NCI-H2107 treated with DMSO at 0.1 percent for 48 hours (cell line): Measurements from ENCODE around the gene PHLPP1.

Experiments used
- DNase-seq: peaks from one replicate; lab custom pipeline; 2025; ENCODE audit not compliant: unreplicated experiment; lab: John Stamatoyannopoulos, UW

PHLPP1 gene

DNA sequence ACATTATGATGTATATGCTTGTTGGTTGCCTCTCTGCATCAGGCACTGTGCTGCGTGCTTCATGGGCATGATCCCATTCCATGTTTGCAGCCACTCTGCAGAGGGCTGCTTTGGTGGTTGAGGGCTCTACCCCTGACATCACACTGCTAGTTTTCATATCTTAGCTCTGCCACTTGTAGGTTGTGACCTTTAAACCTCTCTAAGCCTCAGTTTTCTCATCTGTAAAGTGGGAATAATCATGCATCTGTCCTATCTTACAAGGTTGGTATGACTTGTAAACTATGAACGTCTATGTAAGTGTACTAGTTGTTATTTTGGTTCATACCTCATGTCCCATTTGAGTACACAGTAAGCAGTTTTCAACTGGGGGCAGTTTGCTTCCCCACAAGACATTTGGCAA, 260.4 kb downstream of the PHLPP1 start:
- DNase-seq = no peak

DNA sequence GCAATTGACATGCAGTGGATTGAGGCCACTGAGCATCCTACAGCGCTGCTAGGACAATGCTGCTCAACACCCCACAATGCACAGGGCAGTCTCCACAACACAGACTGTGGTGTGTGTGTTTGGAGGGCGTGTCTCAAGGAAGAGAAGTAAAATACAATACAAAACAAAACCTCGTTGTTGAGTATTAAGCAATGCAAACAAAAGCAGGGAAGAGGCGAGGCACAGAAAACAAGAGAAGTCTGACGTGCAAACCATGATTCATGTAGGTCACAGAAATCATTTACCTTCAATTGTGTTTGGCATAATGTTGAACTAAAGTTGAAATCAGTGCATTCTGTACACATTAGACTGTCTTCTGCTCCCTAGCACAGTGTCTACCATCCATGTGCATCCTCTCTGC, 260.9 kb downstream of the PHLPP1 start:
- DNase-seq = no peak

DNA sequence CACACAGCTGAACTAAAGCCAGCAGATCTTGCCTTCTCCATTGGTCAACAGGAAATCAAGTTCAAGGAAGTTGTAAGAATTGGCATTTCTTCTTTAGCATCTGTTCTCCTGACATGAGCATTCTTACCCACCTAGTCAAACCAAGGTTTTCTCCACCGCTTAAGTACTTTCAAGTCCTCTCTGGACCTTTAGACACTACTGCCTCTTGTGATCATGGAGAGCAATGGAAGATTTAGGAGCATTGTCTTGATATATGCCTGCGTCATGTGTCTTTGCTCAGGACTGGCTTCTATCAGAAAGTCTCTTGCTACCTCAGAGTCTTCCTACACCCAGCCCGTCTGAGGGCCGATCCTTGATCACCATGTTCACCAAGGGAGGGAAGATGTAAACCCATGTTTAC, 262.2 kb downstream of the PHLPP1 start:
- DNase-seq = no peak

DNA sequence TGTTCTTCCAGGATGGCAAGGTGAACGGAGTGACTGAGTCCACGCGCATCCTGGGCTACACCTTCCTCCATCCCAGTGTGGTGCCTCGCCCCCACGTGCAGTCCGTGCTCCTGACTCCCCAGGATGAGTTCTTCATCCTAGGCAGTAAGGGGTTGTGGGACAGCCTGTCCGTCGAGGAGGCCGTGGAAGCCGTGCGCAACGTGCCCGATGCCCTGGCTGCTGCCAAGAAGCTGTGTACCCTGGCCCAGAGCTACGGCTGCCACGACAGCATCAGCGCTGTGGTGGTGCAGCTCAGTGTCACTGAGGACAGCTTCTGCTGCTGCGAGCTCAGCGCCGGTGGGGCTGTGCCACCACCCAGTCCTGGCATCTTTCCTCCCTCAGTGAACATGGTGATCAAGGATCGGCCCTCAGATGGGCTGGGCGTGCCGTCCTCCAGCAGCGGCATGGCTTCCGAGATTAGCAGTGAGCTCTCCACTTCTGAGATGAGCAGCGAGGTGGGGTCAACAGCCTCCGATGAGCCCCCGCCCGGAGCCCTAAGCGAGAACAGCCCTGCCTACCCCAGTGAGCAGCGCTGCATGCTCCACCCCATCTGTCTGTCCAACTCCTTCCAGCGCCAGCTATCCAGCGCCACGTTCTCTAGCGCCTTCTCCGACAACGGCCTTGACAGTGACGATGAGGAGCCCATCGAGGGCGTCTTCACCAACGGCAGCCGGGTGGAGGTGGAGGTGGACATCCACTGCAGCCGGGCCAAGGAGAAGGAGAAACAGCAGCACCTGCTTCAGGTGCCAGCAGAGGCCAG, 263.1 kb downstream of the PHLPP1 start:
- no peak for DNase-seq

DNA sequence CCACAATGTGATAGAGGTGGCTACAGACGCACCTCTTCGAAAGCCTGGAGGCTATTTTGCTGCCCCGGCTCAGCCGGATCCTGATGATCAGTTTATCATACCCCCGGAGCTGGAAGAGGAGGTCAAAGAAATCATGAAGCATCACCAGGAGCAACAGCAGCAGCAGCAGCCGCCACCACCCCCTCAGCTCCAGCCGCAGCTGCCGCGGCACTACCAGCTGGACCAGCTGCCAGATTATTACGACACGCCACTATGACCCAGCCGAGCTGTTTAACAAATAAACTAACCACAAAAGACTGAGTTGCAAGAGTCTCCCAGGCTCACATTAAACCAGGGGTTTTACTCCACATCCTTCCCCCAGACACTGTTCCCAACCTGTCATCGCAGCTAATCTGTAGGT, 263.8 kb downstream of the PHLPP1 start:
- peak; percentile 96 for DNase-seq

DNA sequence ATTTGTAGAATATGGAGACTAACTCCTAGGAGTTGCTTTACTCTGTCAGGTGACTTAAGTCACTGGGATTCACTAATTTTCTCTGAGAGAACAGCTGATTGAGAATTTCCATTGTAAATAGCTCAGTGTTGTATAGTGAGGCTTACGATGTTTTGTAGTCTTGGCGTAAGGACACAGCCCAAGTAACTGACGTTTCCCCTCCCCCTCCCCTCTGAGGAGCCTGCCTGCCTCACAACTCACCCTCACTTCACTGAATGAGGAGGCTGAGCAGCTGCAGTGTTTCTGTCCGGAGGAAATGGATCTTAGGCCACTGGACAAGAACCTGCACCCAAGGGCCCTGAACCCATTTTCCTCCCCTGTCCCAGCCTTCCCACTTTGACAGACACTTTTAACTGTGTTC, 264.6 kb downstream of the PHLPP1 start:
- no peak for DNase-seq

DNA sequence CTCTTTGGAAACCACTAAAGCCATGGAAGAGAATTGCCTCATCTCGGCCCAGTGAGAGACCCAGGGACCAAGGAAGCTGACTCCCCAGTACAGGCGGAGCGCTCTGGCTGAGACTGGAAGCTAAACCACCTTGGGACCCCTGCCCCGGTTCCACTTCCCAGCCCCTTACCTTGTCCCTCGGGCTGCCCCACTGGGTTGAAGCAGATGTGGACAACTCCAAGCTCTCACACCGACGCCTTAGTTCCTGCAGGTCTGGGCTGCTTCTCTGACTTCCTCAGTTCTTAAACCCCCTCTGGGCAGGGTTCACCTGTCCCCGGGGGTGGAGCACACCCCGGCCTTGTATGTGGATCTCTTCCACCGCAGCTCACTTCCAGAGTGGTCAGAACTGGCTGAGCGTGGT, 266.2 kb downstream of the PHLPP1 start:
- no peak for DNase-seq

DNA sequence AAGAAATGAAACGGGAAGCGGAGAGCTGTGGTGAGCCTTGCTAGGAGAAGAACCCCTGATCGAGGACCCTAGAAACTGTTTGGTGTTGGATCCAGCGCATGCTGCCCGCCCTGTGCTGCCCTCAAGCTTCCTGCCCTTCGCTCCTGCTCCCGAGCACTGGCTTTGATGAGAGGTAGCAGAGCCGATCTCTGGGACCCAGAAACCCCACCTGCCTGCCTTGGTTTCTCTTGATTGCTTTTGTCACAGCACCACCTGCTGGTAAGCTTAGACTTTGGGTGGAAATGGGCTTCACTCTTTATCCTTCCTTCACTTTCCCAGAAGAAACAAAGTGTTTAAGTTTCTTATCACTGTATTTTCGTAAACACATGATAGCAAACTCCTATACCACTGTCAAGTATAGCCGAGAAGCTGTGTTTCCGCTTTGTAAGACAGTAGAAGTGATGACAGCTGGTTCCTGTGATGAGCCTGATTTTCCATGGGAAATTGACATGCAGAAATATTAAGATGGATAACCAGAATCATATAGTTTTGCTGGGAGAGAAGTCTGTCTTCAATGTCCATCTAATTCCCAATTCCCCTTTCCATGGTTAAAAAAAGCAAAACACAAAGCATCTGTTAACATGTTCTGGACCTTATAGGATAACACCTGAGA, 267.4 kb downstream of the PHLPP1 start:
- peak; percentile 39 for DNase-seq

DNA sequence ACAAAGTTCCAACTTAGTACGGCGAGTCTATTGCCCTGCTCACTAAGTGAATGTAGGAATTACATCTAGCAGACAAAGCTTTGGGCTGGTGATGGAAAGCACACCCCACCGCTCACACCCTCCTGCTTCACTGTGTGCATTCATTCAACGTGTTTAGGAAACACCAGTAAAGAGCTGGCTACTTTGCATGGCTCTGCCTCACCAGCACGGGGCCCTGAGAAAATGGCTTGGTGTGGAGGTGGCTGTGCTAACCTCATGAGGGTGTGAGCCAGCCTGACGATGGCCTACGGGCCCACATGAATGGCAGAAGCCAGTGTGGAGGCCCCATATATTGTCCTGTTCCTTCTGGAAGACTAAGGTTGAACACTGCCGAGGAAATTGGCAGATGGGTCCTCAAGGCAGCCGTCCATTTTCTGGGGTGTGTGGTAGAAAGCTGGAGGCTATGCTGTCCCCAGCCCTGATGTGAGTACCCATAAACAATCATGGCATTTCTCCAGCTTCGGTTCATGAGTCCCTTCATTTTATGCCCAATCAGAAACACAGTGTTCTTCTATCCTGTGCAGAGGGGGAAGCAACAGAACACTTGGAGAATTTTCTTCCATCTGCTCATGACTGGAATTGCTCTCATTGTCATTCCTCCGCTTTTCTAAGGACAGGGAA, 269.4 kb downstream of the PHLPP1 start:
- no peak for DNase-seq

DNA sequence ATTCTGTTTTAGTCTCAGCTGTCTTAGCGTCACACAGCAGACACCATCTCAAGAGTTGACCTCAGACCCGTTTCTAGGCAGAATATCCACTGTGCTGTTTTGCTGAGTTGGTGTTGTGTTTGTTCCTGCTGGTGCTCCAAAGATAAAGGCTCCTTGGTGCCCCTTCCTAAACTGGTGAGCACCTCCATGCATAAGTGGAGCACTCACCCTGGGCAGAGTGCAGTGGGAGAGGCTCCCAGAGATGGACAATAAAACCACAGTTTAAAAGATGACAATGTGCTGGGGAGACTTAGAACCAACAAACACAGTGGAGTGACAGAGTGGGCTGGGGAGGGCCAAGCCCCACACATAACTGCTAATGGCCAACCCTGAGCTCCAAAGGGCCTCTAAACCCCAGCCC, 271.1 kb downstream of the PHLPP1 start:
- DNase-seq = no peak

DNA sequence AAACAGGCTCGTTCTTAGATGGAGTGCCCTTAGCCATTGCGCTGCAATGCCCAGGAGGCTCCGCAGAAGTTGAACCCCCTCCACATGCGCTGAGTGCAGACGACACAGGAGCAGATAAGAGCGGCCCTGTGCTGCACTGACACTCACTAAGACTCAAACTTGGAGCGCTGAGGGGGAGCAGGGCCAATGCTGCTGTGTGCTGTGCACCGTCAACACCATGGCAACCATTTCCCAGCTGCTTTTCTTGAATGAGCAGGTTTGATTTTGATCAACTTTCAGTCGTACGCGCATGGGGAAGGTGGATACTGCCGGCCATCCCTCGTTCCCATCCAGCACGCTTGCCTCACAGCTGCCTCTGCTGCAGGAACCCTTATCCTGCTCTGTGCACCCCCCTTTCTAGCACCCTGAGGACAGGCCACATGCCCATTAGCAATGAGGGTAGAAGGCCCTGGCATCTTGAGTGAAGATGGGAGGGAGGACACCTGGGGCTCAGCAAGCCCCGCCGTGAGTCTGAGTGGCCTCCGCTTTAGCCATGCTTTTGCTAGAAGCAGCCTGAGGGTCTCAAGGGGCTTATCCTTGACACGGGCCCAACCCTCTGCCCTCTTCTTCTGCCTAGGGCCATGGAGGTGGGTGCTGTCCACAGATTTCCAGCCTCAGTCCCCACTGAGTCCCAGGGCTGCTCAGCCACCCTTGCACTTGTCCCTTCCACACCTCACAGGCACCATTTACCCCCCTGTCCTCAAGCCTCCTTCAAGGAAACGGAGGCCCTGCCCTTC, 271.9 kb downstream of the PHLPP1 start:
- DNase-seq = no peak

DNA sequence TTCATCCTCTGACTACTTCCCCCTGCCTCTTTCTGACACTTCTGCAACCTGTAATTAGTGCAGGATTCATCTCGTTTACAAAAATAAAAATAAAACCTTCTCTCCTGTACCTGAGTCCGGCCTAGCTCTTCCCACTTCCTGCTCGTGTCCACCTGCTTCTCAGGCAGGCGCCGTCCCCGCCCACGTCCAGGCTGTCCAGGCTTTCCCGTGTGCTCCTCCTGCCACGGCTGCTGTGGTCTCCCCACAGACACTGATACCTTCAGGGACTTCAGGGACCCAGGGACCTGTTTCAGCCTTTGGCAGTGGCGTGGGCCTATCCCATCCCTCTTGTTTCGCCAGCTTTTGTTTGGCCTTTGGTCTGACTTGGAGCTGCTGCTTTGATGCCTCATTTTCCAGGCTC, 272.5 kb downstream of the PHLPP1 start:
- no peak for DNase-seq

DNA sequence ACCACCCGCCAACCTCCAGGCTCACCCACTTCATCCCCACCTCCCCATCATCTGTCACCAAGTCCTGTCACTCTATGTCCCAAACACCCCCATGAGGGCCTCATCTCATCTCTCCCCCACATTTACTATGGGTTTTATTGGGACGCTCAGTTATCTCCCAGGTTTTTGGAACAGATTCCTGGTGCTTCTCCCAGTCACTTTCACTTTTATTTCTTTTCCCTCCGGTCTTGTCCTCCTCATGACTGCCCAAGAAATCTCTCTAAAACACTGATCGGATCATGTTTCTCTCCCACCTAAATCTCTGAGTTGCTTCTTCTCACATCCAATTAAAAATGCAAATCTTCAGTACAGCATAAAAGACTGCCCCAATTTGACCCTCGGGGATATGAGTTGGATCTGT, 273.1 kb downstream of the PHLPP1 start:
- no peak for DNase-seq

DNA sequence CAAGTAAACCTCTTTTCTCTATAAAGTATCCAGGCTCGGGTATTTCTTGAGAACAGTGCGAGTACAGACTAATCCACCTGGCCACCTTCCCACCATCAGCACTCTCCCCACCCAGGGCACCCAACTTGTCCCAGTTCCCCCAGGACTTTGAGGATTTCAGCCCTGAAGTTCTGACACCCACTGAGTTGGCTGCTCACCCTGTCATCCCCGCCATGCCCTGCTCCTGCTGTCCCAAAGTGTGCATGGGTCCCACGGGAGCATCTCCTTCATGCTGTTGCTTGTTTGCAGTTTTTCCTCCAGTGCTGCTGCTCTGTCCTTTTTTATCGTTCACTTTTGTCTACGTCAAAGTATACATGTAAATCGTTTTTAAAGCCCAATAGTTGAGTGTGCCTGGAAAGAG, 273.9 kb downstream of the PHLPP1 start:
- DNase-seq = no peak

DNA sequence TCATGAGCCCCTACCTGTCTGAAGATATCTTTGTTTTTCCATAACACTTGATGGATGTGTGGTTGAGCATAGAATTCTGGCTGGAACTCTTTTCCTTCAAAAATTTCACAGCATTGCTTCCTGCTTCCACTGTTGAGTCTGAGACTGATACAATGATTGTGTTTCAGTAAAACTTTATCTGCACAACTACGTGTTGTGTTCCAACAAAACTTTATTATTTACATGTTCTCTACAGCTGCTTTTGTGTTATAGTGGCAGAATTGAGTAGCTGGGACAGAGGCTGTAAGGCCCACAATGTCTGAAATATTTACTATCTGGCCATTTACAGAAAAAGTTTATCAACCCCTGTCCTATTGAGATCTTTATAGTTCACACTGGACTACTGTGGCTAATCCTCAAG, 275.3 kb downstream of the PHLPP1 start:
- no peak for DNase-seq

DNA sequence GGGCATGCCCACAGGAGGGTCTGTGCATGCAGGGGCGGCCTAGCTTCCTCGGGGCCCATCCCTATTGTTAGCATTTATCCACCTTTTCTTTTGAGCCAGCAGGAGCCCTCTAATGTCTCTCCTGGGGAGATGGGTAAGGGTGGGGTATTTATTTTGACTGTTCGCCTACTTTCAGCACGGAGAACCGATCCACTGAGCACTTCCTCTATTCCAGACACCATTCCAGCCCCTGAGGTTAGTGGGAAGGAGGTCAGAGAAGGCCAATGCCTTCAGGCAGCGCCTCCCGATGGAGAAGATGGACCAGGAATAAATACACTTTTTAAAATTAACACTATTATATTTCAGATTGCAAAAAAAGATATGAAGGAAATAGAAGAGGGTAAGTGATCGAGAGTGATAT, 276.0 kb downstream of the PHLPP1 start:
- no peak for DNase-seq

DNA sequence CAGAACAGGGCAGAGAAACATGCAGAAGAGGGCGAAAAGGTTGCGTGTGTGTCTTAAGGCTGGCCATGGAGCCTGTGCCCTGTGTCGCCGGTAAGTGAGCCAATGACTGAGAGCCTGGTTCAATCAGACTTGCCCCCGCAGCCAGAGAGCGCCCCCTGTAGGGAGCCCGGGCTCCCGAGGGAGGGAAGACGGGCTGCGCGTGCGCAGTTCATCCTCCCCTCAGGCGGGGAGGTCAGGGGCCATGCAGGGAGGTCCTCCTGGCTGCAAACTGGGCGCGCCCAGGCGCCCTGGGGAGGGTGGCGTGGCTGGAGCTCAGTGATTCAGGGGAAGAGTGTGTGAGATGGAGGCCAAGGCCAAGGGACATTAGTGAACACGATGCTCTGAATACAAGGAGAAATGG, 276.6 kb downstream of the PHLPP1 start:
- DNase-seq = no peak

DNA sequence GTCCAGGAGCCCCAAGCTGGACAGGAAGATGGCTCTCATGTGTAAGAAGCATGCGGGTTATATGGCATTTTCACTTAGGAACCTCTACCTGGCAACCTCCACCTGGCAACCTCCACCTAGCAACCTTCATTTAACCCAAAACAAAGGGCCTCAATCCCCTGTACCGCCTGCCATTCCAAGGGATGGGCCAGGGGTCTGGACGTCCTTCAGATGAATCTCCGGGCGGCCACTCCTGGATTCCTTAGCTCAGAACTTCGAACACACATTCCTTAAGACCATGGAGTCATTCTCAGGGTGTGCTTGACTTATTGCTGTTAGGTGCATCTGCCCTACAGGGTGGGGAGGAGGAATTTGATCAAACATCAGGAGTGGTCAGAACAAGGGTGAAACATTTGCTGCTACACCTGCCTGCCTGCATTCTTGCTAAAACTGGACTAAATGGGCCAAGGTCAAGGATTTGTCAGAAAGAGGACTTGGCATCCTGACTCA, 277.6 kb downstream of the PHLPP1 start:
- no peak for DNase-seq

DNA sequence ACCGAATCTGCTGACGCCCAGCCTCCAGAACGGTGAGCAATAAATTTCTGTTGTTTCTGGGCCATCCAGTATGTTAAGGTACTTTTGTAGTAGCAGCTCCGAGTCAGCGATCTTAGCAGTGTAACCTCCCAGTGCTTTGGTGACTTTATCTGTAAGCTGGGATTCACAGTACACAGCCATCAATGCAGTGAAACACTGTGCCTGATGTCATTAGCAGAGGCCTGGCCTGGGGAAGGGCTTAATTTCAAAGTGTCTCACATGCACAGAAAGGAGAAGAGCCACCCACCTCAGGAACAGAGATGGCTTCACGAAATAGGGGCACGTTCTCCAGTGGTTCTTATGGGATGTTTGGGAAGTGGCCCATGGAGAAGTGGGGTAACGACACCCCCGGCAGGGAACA, 281.2 kb downstream of the PHLPP1 start:
- no peak for DNase-seq

DNA sequence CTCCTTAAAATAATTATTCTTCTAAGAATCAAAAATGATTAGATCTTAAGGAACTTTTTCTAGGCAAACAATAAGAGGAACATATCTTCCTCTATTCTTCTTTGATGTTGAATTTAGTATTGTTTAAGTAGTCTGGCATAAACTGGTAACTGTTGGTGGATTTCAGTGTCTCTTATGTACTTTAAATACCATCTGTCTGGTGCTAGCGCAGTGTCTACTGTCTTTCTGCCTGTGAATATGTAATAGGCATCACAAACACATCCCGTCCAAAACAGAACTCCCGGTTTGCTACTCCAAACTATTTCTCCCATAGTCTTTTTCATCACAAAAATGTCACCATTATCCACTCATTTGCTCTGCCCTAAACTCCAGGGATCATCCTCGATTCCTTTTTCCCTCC, 281.7 kb downstream of the PHLPP1 start:
- DNase-seq = no peak

DNA sequence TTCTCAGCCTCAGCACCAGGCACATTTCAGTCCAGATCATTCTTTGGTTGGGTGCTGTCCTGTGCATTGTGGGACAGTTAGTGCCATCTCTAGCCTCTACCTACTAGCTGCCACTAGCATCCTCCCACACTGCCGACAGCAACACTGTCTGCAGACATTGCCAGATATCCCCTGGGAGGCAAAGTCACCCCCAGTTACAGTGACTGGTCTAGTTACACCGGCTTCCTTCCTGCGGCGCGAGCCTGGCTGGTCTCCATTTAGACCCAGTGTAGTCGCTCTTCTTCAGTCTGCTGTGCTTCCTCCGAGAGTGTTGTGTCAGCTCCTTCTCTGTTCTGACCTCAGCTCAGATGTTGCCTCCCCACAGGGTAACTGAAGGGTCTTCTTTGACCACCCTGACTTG, 283.1 kb downstream of the PHLPP1 start:
- DNase-seq = no peak
